NCI-H2107 treated with DMSO at 0.1 percent for 48 hours (cell line): ENCODE data around the gene AP5S1.

ENCODE experiments used
- DNase-seq: peaks from one replicate; lab custom pipeline; 2025; ENCODE audit not compliant: unreplicated experiment; lab: John Stamatoyannopoulos, UW

AP5S1 gene, protein sequence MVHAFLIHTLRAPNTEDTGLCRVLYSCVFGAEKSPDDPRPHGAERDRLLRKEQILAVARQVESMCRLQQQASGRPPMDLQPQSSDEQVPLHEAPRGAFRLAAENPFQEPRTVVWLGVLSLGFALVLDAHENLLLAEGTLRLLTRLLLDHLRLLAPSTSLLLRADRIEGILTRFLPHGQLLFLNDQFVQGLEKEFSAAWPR

DNA sequence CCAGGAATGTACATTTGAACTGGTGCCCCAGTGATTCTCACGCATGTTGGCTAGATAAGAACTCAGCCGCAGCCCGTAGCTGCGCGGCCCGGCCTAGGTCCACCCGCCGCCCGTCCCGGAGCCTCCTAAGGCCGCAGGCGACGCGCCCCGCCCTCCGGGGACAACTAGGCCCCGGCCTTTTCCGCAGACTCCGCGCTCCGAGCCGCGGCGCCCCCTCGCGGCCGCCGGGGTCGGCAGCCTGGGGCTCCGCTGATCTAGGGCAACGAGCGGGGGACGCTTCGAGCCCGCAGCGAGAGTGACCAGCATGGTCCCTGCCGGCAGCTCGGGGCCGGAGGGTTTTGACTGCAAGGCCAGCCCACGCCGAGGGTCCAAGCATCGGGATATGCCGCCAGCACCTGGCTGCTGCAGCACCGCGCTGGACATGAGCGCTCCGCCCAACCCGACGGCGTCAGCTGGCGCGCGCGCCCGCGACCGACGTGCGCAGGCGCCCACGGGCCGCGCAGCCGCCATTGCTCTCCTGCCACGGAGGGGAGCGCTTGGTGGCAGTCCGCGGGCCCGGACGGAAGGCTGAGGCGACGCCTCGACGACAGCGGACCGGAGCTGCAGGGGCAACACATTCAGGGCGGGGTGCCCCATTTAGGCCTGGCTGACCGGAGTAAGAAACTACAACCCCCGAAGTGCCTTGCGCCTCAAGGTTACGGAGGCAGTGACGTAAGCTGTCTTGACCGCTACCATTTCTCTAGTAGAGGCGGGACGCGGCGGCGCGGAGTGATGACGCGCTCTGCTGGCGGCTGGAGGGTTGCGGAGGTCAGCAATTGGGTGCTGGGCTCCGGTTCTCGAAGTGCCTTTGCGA is at the start of gene AP5S1:
Gene AP5S1, plus strand, starts transcription at position 500 of the 853 bp plus-strand sequence. CDS start 1,571 bp downstream, outside the sequence.
- peak; percentile 68 for DNase-seq

GRCh38 chr20:3771552-3772058 is 48.7 kb upstream of the AP5S1 start:
- DNase-seq: no peak

DNA sequence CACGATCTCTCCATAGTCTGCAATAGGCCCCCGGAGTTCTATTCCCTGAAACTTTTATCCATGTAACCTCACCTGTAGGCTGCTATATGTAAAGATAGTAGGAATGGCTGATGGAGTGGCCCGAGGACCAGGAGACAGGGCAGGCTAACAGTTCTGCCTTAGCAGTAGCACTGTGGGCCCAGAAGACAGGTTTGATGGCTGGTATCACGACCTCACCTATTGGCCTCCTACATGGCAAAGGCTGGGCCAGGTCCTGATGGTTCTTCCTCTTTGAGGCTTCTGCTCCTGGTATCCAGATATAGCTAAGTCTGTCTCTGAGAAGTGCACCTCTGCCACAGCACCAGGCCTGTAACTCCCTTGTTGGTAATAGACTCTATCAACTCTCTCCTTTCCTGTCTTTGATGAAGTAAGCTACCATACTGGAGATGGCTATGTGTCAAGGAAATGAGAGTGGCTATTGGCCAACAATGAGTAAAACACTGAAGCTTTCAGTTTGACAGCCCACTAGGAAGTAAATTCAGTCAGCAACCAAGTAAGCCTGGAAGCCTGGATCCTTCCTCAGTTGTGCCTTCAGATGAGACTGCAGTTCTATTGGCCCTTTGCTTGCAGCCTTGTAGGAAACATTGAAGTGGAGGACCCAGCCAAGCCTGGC is 44.8 kb upstream of the AP5S1 start:
- no peak for DNase-seq

GRCh38 chr20:3777381-3777715 is 43.0 kb upstream of the AP5S1 start:
- no peak for DNase-seq

GRCh38 chr20:3777716-3778629 is 42.4 kb upstream of the AP5S1 start:
- DNase-seq: no peak

GRCh38 chr20:3778976-3779375 is 41.4 kb upstream of the AP5S1 start:
- DNase-seq: no peak

- peak; percentile 46 for DNase-seq
These were observed 39.0 kb upstream of the AP5S1 start, which contains the start of gene SPEF1 for GRCh38 chr20:3781153-3781910. TSS of gene SPEF1 (minus strand) at chr20:3781448. CDS start at chr20:3781287, 161 bp downstream.

GRCh38 chr20:3782597-3782996 is 37.8 kb upstream of the AP5S1 start:
- no peak for DNase-seq

DNA sequence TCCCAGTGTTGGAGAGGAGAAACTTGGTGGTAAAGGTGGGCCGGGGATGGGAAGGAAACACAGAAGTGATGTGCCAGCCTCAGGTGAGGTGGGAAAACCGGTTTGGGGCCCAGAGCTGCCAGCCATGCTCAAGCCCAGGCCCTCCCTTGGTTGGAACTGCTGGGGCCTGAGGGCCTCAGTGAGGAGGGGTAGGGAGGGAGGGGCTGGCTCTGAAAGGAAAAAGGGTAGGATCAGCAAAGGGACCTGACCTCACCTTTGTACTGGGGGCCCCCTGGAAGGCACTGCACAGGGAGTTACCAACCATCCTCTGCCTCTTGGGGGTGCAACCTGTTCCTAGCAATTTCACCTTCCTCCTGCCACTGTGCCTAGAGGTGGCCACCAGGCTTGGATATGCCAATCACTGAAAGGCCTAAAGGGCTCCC is 37.3 kb upstream of the AP5S1 start:
- DNase-seq: no peak

DNA sequence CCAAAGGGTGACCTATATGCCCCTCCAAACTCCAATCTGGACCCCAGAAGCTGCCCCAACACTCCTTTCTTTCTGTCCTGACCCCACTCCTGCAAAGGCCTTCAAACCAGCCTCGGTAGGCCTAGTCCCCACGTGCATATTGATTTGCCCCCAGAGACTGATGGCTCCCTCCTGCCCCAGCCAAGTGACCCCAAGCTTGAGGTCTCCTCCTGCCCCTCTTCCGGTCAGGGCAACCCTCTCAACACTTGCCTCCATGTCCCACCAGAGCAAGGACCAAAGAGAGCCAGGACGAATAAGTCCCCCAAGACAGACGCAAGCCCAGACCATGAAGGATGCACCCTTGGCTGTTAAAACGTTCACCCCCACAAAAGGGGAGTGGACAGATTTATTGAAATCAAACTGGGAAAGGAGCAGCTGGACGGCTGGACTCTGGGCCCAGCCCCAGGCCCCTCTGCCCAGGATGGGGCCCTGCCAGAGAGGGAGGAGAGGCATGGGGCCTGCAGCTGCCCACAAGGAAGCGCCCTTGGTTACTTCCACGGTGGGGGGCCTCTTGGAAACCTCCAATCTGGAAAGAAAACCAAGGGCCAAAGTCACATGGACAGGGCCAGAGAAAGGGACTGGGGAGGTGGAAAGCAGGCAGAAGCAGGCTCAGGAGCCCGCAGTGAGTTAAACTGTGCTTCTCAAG is 36.7 kb upstream of the AP5S1 start:
- no peak for DNase-seq

GRCh38 chr20:3784216-3784853 is 36.0 kb upstream of the AP5S1 start:
- no peak for DNase-seq

DNA sequence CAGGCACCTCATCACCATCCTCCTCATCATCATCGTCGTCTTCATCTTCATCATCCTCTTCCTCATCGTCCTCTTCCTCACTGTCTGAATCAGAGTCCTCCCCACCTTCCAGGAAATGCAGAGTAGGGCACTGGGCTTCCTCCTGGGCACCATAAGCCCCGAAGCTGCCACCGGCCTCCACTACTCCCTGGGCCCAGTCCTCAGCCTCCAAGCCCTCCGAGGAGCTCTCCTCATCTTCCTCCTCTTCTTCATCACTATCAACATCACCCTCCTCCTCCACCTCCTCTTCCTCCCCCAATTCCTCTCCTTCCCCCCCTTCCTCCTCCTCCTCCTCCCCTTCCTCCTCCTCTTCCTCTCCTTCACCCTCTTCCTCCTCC is 35.5 kb upstream of the AP5S1 start:
- DNase-seq: no peak

- DNase-seq: no peak
These were observed 34.9 kb upstream of the AP5S1 start for GRCh38 chr20:3785240-3786125.

GRCh38 chr20:3786126-3786484 is 34.2 kb upstream of the AP5S1 start:
- DNase-seq: no peak

- DNase-seq: peak; percentile 27
These were observed 33.6 kb upstream of the AP5S1 start, which contains the start of gene CENPB for GRCh38 chr20:3786665-3787323. TSS of gene CENPB (minus strand) at chr20:3786740. CDS start at chr20:3786483, 257 bp downstream.

DNA sequence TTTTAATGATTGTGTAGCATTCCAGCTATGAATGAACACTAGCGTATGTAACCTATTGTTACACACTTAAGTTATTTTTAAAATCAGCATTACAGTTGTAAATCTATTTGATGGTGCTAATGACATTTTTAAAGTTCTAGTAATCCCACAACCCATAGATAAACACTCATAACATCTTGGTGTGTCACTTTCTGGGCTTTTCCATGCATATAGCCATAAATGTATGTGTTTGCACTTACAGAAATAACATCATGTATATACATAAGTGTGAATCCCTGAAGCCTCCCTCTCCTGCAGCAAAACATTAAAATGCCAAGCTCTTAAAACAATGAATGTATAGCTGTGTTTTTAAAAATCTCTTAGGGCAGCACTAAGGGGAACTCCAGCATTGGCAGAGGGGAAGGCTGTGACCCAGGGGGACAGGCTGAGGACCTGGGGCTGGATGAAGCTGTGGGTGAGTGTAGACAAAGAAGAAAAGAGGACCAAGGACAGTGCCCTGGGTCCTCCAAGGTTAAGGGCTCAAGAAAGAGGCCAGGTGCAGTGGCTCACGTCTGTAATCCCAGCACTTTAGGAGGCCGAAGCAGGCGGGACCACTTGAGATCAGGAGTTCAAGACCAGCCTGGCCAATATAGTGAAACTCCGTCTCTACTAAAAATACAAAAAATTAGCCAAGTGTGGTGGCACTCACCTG is 32.9 kb upstream of the AP5S1 start:
- DNase-seq: no peak

- DNase-seq: no peak
These were observed 31.6 kb upstream of the AP5S1 start for GRCh38 chr20:3788685-3789155.
